ENCODE results near the gene LANCL2.
"Not testable (repeated sequence)": the region's sequence is repeated elsewhere in the genome, so short reads cannot be mapped to it uniquely, and the experiment has no call there.

Gene LANCL2

DNA sequence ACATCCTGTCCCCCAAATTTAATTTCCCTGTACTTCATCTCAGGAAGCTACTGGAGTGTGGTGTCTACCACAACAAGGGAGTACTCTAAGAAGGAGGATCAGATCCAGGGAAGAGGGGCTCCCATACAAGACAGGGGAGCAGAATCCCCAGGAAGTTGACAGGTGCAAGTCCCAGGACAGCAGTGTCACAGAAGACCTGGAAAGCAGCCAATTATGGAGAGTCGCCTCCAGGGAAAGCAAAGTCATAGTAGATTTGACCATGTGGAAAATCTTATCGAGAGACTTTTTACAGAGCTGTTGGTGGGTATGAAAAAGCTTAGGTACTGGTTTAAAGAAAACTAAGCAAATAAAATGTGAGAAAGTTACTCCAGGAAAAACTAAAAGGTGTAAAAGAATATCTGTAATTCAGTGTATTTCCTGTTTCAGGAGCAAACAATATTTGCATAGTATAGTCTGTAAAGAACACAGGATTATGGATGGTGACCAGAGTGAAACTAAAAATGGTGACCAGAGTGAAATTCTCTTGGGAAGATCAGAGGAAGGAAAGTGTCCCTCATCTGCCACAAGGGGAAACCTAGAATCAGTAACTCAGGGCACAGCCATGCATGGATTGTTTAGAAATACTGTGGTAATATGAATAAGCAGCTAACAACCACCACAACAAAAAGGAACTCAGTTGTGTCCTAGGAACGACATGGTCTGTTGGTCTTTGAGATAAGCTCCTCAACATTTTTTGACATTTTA is 44.5 kb downstream of the LANCL2 start:
- Mint-ChIP-seq H3K27me3 (no peaks in the 10 kb centered on the region), H3K4me1 (no peaks in the 10 kb centered on the region), H3K27ac (no peak overlapping the region), H3K9me3 (no peaks in the 10 kb centered on the region), H3K4me3 (no peak overlapping the region), H3K36me3 (no peaks in the 10 kb centered on the region)
- DNase-seq: no peak
- CTCF ChIA-PET: interaction anchor here (1.2 kb wide), 1 partner anchor 138 kb away, joined by 3 read pairs; no protein-coding TSS in a partner anchor

DNA sequence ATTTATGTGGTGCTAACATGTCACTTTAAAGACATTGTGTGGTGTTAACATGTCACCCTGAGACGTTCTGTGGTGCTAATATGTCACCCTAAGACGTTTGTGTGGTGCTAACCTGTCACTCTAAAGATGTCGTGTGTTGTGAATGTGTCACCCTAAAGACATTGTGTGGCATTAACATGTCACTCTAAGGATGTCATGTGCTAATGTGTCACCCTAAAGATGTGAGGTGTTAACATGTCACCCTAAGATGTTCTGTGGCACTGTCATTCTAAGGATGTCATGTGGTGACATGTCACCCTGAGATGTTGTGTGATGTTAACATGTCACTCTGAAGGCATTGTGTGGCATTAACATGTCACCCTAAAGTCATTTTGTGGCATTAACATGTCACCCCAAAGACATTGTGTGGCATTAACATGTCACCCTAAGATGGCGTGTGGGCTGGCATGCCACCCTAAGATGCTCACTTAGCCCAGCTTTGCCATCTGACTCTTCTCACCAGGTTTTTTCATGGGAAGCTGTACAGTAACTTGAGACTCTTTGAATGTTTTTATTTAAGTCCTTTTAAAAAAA is 45.6 kb downstream of the LANCL2 start:
- Mint-ChIP-seq H3K27ac (no peak overlapping the region), H3K9me3 (no peaks in the 10 kb centered on the region), H3K27me3 (no peaks in the 10 kb centered on the region), H3K4me3 (no peak overlapping the region), H3K36me3 (no peaks in the 10 kb centered on the region), H3K4me1 (no peaks in the 10 kb centered on the region)
- DNase-seq: no peak
- CTCF ChIA-PET: interaction anchor here (1.2 kb wide), 1 partner anchor 139 kb away, joined by 3 read pairs; no protein-coding TSS in a partner anchor

DNA sequence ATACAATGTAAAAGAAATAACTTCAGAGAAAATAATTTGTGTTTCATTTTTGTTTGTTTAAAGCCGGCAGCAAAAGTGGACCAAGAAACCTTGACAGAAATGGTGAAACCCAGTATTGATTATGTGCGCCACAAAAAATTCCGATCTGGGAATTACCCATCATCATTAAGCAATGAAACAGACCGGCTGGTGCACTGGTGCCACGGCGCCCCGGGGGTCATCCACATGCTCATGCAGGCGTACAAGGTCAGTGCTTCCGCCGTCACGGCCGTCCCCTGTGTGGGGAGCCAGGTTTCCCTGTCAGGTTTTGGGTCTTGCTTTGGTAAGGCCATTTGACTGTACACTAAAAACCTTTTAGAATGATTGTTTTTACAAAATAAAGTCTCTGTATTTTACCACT is 46.7 kb downstream of the LANCL2 start:
- Mint-ChIP-seq H3K36me3 (no peaks in the 10 kb centered on the region), H3K4me1 (no peaks in the 10 kb centered on the region), H3K9me3 (no peaks in the 10 kb centered on the region), H3K27ac (no peak overlapping the region), H3K27me3 (no peaks in the 10 kb centered on the region), H3K4me3 (no peak overlapping the region)
- DNase-seq: no peak
- CTCF ChIA-PET: no interaction called here

DNA sequence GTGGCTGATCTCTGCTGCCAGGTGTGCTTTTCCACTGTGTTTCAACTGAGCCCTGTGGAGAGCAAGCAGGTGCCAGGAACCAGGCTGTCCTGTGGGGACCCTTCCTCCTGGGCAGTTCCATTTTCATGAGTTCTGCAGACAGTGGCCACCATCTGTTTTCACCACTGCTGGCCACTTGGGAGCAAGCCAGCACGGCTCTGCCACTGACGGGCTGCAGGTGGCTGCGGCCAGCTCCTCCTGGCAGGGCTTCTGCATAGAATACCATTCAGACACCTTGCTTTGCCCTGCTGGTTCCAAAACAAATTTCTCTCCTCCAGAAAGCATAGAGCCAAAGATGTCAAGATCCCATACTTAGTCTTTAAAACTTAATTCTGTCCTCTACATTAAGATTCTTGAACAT is 48.3 kb downstream of the LANCL2 start:
- CTCF ChIA-PET: interaction anchor here (1.0 to 4.6 kb wide), 5 partner anchors 10 to 159 kb away, joined by 3 to 73 read pairs (median 4); no protein-coding TSS in a partner anchor
- H3K27me3 Mint-ChIP-seq: no peaks in the 10 kb centered on the region
- no peaks in the 10 kb centered on the region for H3K9me3 Mint-ChIP-seq
- no peak for DNase-seq
- H3K4me1 Mint-ChIP-seq: no peaks in the 10 kb centered on the region
- H3K4me3 Mint-ChIP-seq: no peak overlapping the region
- H3K36me3 Mint-ChIP-seq: no peaks in the 10 kb centered on the region
- H3K27ac Mint-ChIP-seq: no peak overlapping the region

DNA sequence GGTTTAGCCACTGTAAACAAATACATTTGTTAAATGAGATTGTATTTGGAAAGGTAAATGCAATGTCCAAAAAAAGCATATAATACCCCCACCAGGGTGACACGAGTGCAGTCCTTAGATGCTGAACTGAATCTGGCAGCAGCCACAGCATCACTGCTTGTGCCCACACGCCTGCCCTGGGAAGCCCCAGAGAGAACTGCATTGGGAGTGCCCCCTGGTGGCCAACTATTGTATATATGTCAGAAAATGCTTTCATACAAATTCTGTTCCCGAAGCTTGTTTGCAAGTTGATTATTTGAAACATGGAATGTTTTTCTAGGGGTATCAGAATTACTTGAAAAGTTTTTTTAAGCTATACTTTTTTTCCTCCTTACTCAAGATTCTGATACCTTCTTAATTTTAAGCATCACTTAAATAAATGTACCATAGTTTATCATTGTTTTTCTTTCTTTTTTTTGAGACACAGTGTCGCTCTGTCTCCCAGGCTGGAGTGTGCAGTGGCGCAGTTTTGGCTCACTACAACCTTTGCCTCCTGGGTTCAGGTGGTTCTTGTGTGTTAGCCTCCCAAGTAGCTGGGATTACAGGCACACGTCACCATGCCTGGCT is 50.1 kb downstream of the LANCL2 start:
- no peaks in the 10 kb centered on the region for H3K9me3 Mint-ChIP-seq
- CTCF ChIA-PET: interaction anchor here (0.6 to 4.6 kb wide), 15 partner anchors 9 to 160 kb away, joined by 3 to 73 read pairs (median 4); no protein-coding TSS in a partner anchor
- peak; percentile 85 for DNase-seq
- no peak overlapping the region for H3K4me3 Mint-ChIP-seq
- no peaks in the 10 kb centered on the region for H3K36me3 Mint-ChIP-seq
- no peaks in the 10 kb centered on the region for H3K27me3 Mint-ChIP-seq
- H3K4me1 Mint-ChIP-seq: no peaks in the 10 kb centered on the region
- no peak overlapping the region for H3K27ac Mint-ChIP-seq

DNA sequence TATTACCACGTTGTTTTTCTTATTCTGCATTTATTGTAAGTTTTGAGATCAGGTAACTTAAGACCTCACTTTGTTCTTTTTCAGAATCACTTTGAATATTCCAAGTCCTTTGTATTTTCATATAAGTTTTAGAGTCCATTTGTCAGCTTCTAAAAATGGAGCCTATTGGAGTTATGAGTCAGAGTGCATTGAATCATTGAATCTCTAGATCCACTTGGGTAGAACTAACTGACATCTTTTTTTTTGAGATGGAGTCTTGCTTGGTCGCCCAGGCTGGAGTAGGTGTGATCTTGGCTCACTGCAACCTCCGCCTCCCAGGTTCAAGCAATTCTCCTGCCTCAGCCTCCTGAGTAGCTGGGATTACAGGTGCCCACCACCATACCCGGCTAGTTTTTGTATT is 52.3 kb downstream of the LANCL2 start:
- not testable (repeated sequence) for DNase-seq, H3K27me3 Mint-ChIP-seq, H3K4me1 Mint-ChIP-seq, H3K36me3 Mint-ChIP-seq, H3K4me3 Mint-ChIP-seq, H3K27ac Mint-ChIP-seq, H3K9me3 Mint-ChIP-seq
- CTCF ChIA-PET: interaction anchor here (1.0 kb wide), 1 partner anchor 181 kb away, joined by 3 read pairs; no protein-coding TSS in a partner anchor

DNA sequence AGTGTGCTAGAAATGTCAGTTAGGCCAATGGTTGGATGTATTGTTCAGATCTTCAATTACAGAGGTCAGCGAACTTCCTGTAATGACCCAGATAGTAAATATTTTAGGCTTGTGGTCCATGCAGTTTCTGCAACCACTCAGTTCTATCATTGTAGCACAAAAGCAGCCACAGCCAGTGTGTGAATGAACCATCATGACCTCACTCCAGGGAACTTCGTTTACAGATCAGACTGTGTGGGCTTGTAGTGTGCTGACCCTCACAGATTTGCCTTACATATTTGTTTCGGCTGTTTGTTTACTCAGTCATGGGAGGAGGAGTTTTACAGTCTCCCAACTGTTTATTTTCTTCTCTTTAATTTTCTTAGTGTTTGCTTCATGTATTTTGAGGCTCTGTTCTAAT is 55.4 kb downstream of the LANCL2 start:
- Mint-ChIP-seq H3K27me3 (no peaks in the 10 kb centered on the region), H3K4me1 (no peaks in the 10 kb centered on the region), H3K27ac (no peak overlapping the region), H3K9me3 (no peaks in the 10 kb centered on the region), H3K36me3 (no peaks in the 10 kb centered on the region), H3K4me3 (no peak overlapping the region)
- DNase-seq: no peak
- CTCF ChIA-PET: interaction anchor here (0.6 kb wide), 1 partner anchor 361 kb away, joined by 3 read pairs; no protein-coding TSS in a partner anchor

DNA sequence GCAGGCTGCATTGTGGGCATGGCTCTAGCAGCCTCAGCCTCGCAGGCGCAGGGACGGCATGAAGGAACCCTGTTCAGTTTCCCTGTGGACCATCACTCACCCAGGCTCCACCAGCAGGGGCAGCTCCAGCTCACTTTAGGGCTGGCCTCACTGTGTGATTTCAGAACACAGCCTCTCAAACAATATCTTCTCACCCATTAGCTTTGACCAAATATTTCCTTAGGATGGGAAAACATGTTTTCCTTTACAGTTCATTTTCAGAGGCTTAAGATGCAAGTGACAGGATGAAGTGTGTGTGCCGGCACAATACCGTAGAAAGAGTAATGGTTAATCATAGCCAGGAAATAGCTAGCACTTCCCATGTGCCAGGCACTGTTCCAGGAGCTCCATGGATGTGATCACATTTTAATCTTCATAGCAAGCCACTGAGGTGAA is 58.2 kb downstream of the LANCL2 start:
- no peaks in the 10 kb centered on the region for H3K4me1 Mint-ChIP-seq
- H3K27ac Mint-ChIP-seq: no peak overlapping the region
- CTCF ChIA-PET: interaction anchor here (0.7 to 3.1 kb wide), 6 partner anchors 8 to 175 kb away, joined by 3 to 14 read pairs (median 4); no protein-coding TSS in a partner anchor
- DNase-seq: no peak
- no peaks in the 10 kb centered on the region for H3K9me3 Mint-ChIP-seq
- H3K4me3 Mint-ChIP-seq: no peak overlapping the region
- no peaks in the 10 kb centered on the region for H3K27me3 Mint-ChIP-seq
- peaks cover 7% of the 10 kb centered on the region for H3K36me3 Mint-ChIP-seq

DNA sequence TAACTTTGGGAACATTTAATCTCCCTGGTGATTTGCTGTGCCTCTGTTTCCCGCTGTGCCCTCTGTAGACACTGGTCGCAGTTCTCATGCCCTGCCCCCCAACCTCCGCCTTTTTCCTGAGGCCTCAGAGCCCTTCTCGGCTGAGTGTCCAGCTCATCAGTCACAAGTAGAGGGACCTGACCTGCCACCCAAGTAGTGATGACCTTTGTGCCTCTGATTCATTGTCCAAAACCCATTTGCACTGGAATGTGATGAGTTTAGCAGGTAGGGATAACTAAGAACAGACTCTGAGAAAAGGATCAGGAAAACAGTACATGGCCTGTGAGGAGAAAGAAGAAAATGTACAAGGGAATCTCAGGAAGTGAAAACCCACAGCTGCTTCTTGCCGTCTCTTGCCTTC is 58.8 kb downstream of the LANCL2 start:
- Mint-ChIP-seq H3K9me3 (no peaks in the 10 kb centered on the region), H3K27me3 (no peaks in the 10 kb centered on the region), H3K4me3 (no peak overlapping the region), H3K27ac (no peak overlapping the region), H3K36me3 (peaks cover 7% of the 10 kb centered on the region), H3K4me1 (no peaks in the 10 kb centered on the region)
- DNase-seq: no peak
- CTCF ChIA-PET: interaction anchor here (0.8 to 3.1 kb wide), 5 partner anchors 9 to 172 kb away, joined by 3 to 14 read pairs (median 4); no protein-coding TSS in a partner anchor

DNA sequence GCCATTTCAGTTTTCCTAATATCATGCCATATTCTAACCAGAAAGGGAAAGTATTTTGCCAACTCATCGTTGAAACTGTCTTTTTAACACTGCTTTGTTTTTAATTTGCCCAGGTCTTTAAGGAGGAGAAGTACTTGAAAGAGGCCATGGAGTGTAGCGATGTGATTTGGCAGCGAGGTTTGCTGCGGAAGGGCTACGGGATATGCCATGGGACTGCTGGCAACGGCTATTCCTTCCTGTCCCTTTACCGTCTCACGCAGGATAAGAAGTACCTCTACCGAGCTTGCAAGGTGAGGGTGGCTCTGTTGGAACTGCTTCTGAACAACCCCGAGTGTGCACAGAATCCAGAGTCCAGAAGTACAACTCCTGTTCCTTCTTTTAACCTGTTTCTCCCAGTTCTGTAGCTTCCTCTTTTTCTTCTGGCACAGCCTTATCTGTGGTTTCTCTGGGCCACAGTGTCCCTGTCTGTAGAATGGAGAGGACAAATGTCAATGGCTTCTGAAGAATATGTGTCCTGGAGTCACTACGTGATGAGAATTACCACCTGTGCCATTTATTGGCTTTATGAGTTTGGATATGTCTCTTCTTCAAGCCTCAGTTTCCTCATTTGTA is 60.1 kb downstream of the LANCL2 start:
- no peaks in the 10 kb centered on the region for H3K9me3 Mint-ChIP-seq
- no peak for DNase-seq
- no peak overlapping the region for H3K4me3 Mint-ChIP-seq
- H3K4me1 Mint-ChIP-seq: no peaks in the 10 kb centered on the region
- H3K27ac Mint-ChIP-seq: no peak overlapping the region
- CTCF ChIA-PET: interaction anchor here (0.9 to 3.1 kb wide), 2 partner anchors 10 to 109 kb away, joined by 3 to 14 read pairs; no protein-coding TSS in a partner anchor
- H3K36me3 Mint-ChIP-seq: peaks cover 7% of the 10 kb centered on the region
- no peaks in the 10 kb centered on the region for H3K27me3 Mint-ChIP-seq

DNA sequence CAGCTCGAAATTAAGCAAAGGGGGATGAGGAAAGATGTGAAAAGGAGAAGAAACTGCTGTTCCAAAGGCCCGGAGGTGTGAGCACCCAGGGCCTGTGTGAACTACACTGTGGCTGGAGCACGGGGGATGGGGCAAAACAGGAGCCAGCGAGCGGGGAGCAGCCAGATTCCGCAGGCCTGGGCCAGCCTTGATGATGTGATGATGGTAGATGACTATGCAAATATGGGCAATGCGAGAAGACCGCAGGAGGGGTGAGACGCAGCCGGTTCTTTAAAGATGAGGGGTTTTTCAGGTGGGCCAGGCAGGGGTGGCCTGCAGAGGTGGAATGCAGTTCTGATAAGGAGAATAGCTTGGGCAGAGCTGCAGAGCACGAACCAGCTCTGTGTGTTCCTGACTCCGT is 61.5 kb downstream of the LANCL2 start:
- Mint-ChIP-seq H3K4me1 (no peaks in the 10 kb centered on the region), H3K27me3 (no peaks in the 10 kb centered on the region), H3K9me3 (no peaks in the 10 kb centered on the region), H3K4me3 (no peak overlapping the region), H3K27ac (no peak overlapping the region), H3K36me3 (peaks cover 7% of the 10 kb centered on the region)
- no peak for DNase-seq
- CTCF ChIA-PET: interaction anchor here (0.8 to 1.4 kb wide), 2 partner anchors 11 to 26 kb away, joined by 3 to 7 read pairs; no protein-coding TSS in a partner anchor

DNA sequence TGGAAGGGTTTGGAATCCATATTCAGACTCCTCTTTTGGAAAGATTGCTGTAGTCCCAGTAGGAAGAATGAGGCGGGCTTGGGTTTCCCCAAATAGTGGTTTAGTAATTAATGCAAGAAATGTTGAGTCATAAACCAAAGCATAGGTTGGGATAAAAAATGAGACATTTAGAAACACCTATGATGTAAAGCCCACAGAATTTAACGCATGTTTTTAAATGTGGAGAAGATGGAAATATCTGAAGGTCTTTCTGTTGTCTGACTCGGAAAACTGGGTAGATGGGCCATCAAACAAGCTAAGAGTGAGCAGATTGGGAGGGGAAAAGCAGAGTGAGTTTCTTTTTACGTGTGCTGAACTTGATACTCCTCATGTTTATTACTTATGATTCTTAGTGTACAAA is 62.2 kb downstream of the LANCL2 start:
- DNase-seq: no peak
- H3K4me3 Mint-ChIP-seq: no peak overlapping the region
- H3K36me3 Mint-ChIP-seq: peaks cover 7% of the 10 kb centered on the region
- H3K27ac Mint-ChIP-seq: no peak overlapping the region
- no peaks in the 10 kb centered on the region for H3K9me3 Mint-ChIP-seq
- H3K27me3 Mint-ChIP-seq: no peaks in the 10 kb centered on the region
- CTCF ChIA-PET: interaction anchor here (0.8 to 1.4 kb wide), 2 partner anchors 12 to 25 kb away, joined by 3 to 7 read pairs; no protein-coding TSS in a partner anchor
- no peaks in the 10 kb centered on the region for H3K4me1 Mint-ChIP-seq

DNA sequence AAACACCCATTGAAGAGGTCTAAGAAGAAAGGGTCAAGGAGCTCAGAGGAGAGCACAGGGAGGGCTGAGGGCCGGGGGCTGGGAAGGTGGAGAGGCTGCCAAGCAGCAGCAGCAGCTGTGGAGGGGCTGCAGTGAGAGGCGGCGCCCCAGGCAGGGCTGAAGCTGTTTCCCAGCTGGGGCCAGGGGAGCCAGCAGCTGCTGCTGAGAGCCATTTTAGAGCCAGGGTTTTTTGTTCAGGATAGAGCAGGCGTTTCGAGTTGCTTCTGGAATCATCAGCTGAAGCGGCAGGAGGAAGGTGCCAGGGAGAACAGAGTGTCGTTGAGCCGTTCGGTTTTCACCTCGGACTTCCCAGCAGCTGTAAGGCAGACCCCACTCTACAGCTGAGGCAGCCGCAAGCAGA is 62.7 kb downstream of the LANCL2 start:
- Mint-ChIP-seq H3K4me1 (peaks cover under 1% of the 10 kb centered on the region), H3K9me3 (no peaks in the 10 kb centered on the region), H3K27ac (no peak overlapping the region), H3K27me3 (no peaks in the 10 kb centered on the region), H3K36me3 (peaks cover 7% of the 10 kb centered on the region), H3K4me3 (no peak overlapping the region)
- CTCF ChIA-PET: interaction anchor here (1.4 kb wide), 1 partner anchor 12 kb away, joined by 7 read pairs; no protein-coding TSS in a partner anchor
- DNase-seq: no peak

Data from activated naive CD4-positive, alpha-beta T cell treated with anti-CD3 and anti-CD28 coated beads, Interleukin-2, amount 10 ng/mL, durations not matched to agents 7 days and 5 days (primary cell).